Measurements from ENCODE around the gene VIPR1.

- TF ChIP-seq ZFP3 (CRISPR knock-in tag; IDR thresholded peaks at IDR 0.05) (no peak), CSRNP3 (CRISPR knock-in tag; IDR thresholded peaks at IDR 0.05) (no peak), CSDC2 (CRISPR knock-in tag; IDR thresholded peaks at IDR 0.05) (no peak), ARNTL (CRISPR knock-in tag; IDR thresholded peaks at IDR 0.05; ENCODE audit: borderline replicate concordance, low read depth) (no peak)
These were observed 10.4 kb upstream of the VIPR1 start for GRCh38 chr3:42491881-42492507.

Measured in SK-N-SH treated with all-trans-retinoic acid at 6 μM for 48 hours (cell line).